Stimulated activated CD4-positive, alpha-beta T cell treated with anti-CD3 and anti-CD28 coated beads, Interleukin-1b, Interleukin-23, amount 100 ng/mL, for 48 hours (primary cell): Measurements from ENCODE around the gene TNIK.
A peak's percentile ranks its signal among the peaks of the same experiment; 100 is the strongest.

Experiments used
- DNase-seq: peaks from one replicate; pipeline ENCODE4 v3.0.0-alpha.2; 2020

Gene TNIK

GRCh38 chr3:171218069-171218468, 242.1 kb downstream of the TNIK start:
- DNase-seq, result no peak

GRCh38 chr3:171213907-171214306, 246.3 kb downstream of the TNIK start:
- no peak for DNase-seq

- DNase-seq, result no peak
Observed at GRCh38 chr3:171213178-171213577, 247.0 kb downstream of the TNIK start.

GRCh38 chr3:171212648-171213047, 247.6 kb downstream of the TNIK start:
- no peak for DNase-seq

- no peak for DNase-seq
Observed at GRCh38 chr3:171206283-171206682, 253.9 kb downstream of the TNIK start.

GRCh38 chr3:171204942-171205341, 255.3 kb downstream of the TNIK start:
- no peak for DNase-seq

GRCh38 chr3:171201825-171202224, 258.4 kb downstream of the TNIK start:
- no peak for DNase-seq

GRCh38 chr3:171200750-171201088, 259.5 kb downstream of the TNIK start:
- no peak for DNase-seq

- no peak for DNase-seq
Observed at GRCh38 chr3:171200052-171200749, 260.0 kb downstream of the TNIK start.

GRCh38 chr3:171199473-171199829, 260.8 kb downstream of the TNIK start:
- DNase-seq, result no peak

GRCh38 chr3:171198781-171199472, 261.3 kb downstream of the TNIK start:
- DNase-seq, result no peak

GRCh38 chr3:171195686-171196085, 264.5 kb downstream of the TNIK start:
- no peak for DNase-seq

- DNase-seq, result no peak
Observed at GRCh38 chr3:171194965-171195364, 265.2 kb downstream of the TNIK start.

- no peak for DNase-seq
Observed at GRCh38 chr3:171193693-171194092, 266.5 kb downstream of the TNIK start.

- DNase-seq, result peak; percentile 31
Observed at GRCh38 chr3:171192176-171192854, 267.9 kb downstream of the TNIK start.

GRCh38 chr3:171190668-171191067, 269.5 kb downstream of the TNIK start:
- DNase-seq, result peak; percentile 13

GRCh38 chr3:171189394-171190080, 270.7 kb downstream of the TNIK start:
- DNase-seq, result no peak

- DNase-seq, result no peak
Observed at GRCh38 chr3:171187706-171188290, 272.4 kb downstream of the TNIK start.

GRCh38 chr3:171186817-171187500, 273.2 kb downstream of the TNIK start:
- DNase-seq, result no peak

GRCh38 chr3:171186383-171186782, 273.8 kb downstream of the TNIK start:
- no peak for DNase-seq

- no peak for DNase-seq
Observed at GRCh38 chr3:171185959-171186358, 274.2 kb downstream of the TNIK start.

- DNase-seq, result peak; percentile 22
Observed at GRCh38 chr3:171184372-171184771, 275.8 kb downstream of the TNIK start.

GRCh38 chr3:171183042-171183441, 277.2 kb downstream of the TNIK start:
- no peak for DNase-seq
